Stimulated activated CD8-positive, alpha-beta memory T cell treated with anti-CD3 and anti-CD28 coated beads, Interleukin-4, amount 100 ng/mL, for 1 hour (primary cell): ENCODE results near the gene TECPR1.

Experiments used
- DNase-seq, 2 donors: peaks; one replicate each; pipeline ENCODE4 v3.0.0-alpha.2; 2020; ENCODE audit warnings: low read depth in 2 of 2, low spot score in 1 of 2

Gene TECPR1

GRCh38 chr7:98213888-98214810 is 37.9 kb downstream of the TECPR1 start:
- DNase-seq = no peak

- DNase-seq = no peak
These were observed 38.6 kb downstream of the TECPR1 start for GRCh38 chr7:98213296-98213887.

- no peak for DNase-seq
These were observed 39.4 kb downstream of the TECPR1 start for GRCh38 chr7:98212532-98213041.

DNA sequence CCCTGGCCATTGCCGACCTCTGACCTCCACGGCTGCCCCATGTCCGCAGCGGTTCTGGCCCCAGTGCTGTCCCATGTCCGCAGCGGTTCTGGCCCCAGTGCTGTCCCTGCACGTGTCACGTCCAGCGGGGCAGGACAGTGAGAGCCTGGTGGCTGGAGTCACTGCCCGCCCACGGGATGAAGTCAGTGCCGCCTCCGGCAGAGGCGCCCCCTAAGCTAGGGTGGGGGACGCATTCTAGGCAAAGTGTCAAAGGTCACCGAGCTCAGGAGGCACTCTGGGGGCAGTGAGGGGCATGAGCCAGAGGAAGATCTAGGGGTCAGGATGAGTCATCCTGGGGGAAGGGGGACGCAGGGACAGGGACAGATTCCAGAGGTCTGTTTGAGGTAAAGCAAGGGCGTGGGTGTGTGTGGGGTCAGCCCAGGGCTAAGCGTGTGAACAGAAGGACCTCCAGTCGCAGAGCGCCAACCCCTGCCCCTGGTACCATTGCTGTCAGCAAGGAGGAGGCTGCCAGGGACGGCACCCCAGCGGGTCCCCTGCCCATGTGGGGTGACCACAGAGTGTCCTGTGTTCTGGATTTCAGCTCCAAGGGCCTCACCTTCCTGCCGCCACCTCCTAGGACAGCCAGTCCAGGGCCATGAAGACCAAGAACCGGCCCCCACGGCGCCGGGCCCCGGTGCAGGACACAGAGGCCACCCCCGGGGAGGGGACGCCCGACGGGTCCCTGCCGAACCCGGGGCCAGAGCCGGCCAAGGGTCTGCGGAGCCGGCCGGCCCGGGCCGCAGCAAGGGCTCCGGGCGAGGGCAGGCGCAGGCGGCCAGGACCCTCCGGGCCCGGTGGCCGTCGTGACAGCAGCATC is 40.1 kb downstream of the TECPR1 start:
- no peak for DNase-seq

DNA sequence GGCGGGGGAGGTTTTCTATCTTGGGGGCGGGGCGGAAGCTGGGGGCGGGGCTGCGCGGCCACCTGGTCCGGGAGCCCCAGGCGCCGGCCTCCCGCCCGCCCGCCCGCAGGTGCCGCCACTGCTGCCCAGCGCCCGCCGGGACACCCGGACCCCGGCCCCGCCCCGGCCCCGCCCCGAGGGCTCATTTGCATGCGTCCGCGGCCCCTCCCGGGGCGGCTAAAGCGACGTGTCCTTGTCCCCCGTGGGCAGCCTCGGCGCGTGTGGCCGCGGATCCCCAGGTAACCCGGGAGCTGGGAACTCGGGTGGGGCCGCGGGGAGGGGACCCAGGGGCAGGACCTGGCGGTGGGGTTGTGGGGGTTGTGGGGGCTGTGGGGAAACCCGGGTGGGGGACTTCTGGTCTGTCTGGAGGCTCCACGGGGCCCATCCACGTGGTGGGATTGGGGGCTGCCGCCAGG is 40.8 kb downstream of the TECPR1 start, which contains the start of gene BHLHA15:
TSS of gene BHLHA15 (plus strand) at position 219 of the 455 bp plus-strand sequence. CDS start 871 bp downstream, outside the sequence.
- DNase-seq = no peak

- no peak for DNase-seq
These were observed 41.4 kb downstream of the TECPR1 start for GRCh38 chr7:98210513-98211220.

DNA sequence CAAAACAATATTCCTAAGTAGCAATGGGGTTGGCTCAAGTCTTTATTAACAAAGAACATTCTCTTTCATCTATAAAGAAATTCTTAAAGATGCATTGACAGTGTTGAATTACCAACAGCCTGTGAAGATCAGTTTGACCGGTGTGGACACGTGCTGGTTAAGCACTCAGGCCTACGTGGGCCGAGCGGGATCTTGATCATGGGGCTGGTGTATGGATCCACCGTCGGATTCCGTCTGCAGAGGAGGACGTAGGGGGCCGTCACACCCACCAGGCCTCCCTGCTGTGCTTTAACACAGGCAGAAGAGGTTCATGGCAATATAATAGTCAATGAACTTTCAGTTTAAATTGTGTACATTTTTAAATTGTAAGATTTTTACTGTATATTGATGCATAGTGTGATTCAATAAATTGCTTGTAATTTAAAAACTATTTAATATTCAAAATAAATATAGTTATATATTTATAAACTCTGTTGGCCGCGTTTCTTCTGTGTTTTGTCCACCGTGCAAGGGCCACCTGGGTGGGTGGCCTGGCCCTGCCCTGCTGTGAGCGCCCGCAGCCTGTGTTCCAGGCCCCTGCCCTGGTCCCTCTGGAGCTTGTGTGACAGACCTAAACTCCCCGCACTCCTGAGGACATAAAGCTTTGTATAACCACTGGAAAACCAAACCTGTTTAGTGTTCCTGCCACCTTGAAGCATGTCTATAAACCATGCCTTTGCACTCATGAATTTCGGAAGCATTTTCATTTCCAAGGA is 42.7 kb downstream of the TECPR1 start:
- no peak for DNase-seq

GRCh38 chr7:98206451-98207330 is 45.3 kb downstream of the TECPR1 start:
- DNase-seq = no peak

GRCh38 chr7:98205162-98205845 is 46.7 kb downstream of the TECPR1 start:
- DNase-seq = no peak

DNA sequence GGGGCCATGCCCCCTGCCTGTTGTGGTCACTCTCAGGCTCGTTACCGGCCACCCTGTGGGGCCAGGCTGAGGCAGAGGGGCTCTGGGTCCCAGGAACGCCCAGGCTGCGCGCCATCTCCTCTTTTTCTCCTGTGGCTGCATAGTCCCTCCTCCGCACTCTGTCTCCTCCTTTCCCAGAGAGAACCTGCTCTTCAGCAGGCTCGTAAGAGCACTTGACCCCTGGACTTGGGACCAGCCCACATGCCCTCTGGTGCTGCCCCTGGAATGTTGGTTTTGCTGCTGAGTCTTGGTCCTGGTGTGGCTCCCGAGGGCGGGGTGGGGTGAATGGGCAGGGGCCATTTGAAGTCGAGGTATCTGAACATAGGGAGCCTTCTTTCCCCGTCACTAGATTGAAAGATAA is 47.4 kb downstream of the TECPR1 start:
- no peak for DNase-seq

GRCh38 chr7:98203964-98204605 is 47.9 kb downstream of the TECPR1 start:
- DNase-seq = no peak

DNA sequence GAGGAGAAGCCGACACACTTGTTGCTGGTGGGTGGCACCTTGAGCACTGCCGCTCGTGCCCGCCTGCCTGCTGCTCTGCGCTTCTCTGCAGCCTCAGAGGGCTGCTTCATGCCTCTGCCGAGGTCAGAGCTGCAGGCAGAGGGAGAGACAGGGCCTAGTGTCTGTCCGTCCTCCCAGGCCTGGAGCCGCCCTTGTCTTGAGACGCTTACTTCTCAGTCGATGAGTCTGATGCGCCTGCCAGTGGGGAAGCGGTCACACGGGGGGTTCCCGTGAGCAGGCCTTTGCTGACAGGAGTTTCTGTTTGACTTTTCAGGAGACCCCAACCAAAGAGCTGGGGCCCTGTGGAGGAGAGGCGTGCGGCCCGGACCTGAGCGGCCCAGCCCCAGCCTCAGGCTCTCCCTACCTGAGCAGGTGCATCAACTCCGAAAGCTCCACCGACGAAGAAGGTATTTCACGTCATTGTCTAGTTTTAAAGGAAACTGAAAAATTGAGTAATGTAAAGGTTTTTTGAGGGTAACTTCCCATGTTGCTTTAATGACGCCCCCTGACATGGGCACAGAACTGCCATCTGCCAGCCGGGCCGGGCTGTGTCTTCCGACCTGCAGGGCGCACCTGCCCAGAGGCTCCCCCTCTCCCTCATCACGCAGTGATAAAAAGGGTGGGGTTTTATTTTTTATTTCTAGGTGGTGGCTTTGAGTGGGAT is 48.6 kb downstream of the TECPR1 start:
- DNase-seq = no peak

- DNase-seq = peak; percentile 19 to 26
These were observed 49.5 kb downstream of the TECPR1 start for GRCh38 chr7:98202367-98203195.

GRCh38 chr7:98200364-98200763 is 51.7 kb downstream of the TECPR1 start:
- no peak for DNase-seq

DNA sequence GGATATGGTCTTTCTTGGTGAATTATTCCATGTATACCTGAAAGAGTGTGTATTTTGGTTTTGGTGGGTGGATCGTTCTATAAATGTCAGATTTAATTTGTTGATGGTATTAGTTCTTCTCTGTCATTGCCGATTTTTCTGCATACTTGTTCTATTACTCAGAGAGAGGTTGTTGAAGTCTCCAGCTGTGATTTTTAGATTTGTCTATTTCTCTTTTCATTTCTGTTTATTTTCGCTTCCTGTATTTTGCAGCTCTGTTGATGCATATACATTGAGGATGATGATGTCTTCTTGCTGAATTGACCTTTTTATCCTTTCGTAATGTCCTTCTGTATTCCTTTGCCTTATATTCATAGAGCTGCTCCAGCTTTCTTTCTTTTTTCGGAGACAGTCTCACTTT is 52.9 kb downstream of the TECPR1 start:
- no peak for DNase-seq
